Brain microvascular endothelial cell (primary cell): Measurements from ENCODE around the gene ART5.

Source experiments
- DNase-seq: peaks from one replicate; pipeline ENCODE4 v3.0.0-alpha.2; 2020
- H3K27ac ChIP-seq: fragments of 250-450 bp; sonication (Bioruptor Pico); 2 replicates; pipeline ENCODE4 v1.5.1; 2020; ENCODE audit warnings: mild to moderate bottlenecking, moderate library complexity
- H3K27me3 ChIP-seq: fragments of 250-450 bp; sonication (Bioruptor Pico); replicated peaks from 2 replicates; pipeline ENCODE4 v1.5.1; 2020; ENCODE audit warnings: mild to moderate bottlenecking
- H3K36me3 ChIP-seq: fragments of 250-450 bp; sonication (Bioruptor Pico); replicated peaks from 2 replicates; pipeline ENCODE4 v1.5.1; 2020; ENCODE audit warnings: mild to moderate bottlenecking
- H3K4me3 ChIP-seq: 2 replicates; pipeline ENCODE4 v1.5.1; 2011; ENCODE audit warnings: low read depth, mild to moderate bottlenecking, control low read depth, low read length, moderate library complexity
- CTCF ChIP-seq: IDR thresholded peaks from 2 replicates; pipeline ENCODE4 v1.5.1; 2011; ENCODE audit warnings: low read depth, mild to moderate bottlenecking, moderate library complexity, low read length, control low read depth, inconsistent platforms; ENCODE audit errors: missing control alignments
- in situ Hi-C: cut with HindIII; loops from 2 replicates; pipeline ENCODE4 v1.10.0; 2017; ENCODE audit warnings: low sequenced_read_pairs, low pct_ligation_motif_present

Gene ART5

GRCh38 chr11:3683039-3683438, 41.2 kb upstream of the ART5 start:
- Histone ChIP-seq H3K27me3 (no peaks in the 10 kb centered on the region), H3K4me3 (no peak overlapping the region), H3K27ac (no peak overlapping the region), H3K36me3 (peaks cover 78% of the 10 kb centered on the region)
- DNase-seq = no peak
- TF ChIP-seq CTCF = peak; percentile 8
- in situ Hi-C loops = no loop called here

- Histone ChIP-seq H3K36me3 (peaks cover 85% of the 10 kb centered on the region), H3K27me3 (no peaks in the 10 kb centered on the region), H3K4me3 (no peak overlapping the region), H3K27ac (no peak overlapping the region)
- no peak for TF ChIP-seq CTCF
- no peak for DNase-seq
- in situ Hi-C loops = no loop called here
Measured at GRCh38 chr11:3679077-3679476, 37.3 kb upstream of the ART5 start.

- DNase-seq = no peak
- no peak for TF ChIP-seq CTCF
Measured at GRCh38 chr11:3675971-3676370, 34.2 kb upstream of the ART5 start.

GRCh38 chr11:3674189-3674588, 32.4 kb upstream of the ART5 start:
- no peak overlapping the region for H3K27ac ChIP-seq
- H3K27me3 ChIP-seq = no peaks in the 10 kb centered on the region
- no peak for TF ChIP-seq CTCF
- H3K4me3 ChIP-seq = no peak overlapping the region
- peaks cover 69% of the 10 kb centered on the region for H3K36me3 ChIP-seq
- peak; percentile 49 for DNase-seq
- in situ Hi-C loops = no loop called here

More at GRCh38 chr11:3675971-3676370, 34.2 kb upstream of the ART5 start:
- Histone ChIP-seq H3K27ac (no peak overlapping the region), H3K4me3 (no peak overlapping the region), H3K27me3 (no peaks in the 10 kb centered on the region), H3K36me3 (peaks cover 83% of the 10 kb centered on the region)
- in situ Hi-C loops = no loop called here

GRCh38 chr11:3671334-3672254, 29.8 kb upstream of the ART5 start, which contains the start of gene CHRNA10:
Gene CHRNA10, minus strand, starts transcription at chr11:3671384. Its CDS starts 72 bp downstream, at chr11:3671312.
- Histone ChIP-seq H3K4me3 (no peak within 1 kb of the TSS), H3K27me3 (no peaks in the 10 kb centered on the region), H3K36me3 (peaks cover 55% of the 10 kb centered on the region), H3K27ac (no peak within 1 kb of the TSS)
- in situ Hi-C loops = no loop called here
- TF ChIP-seq CTCF = no peak
- no peak for DNase-seq
